ENCODE data around the gene ASTN1. TPM values are rescaled to one million over a fixed set of nuclear protein-coding genes. Genes with fewer than 3 reads are reported as not detected.

ASTN1 gene
- polyA plus RNA-seq, 1 of the 3 experiments (the other 2 are of a cell fraction): 0.13 TPM

DNA sequence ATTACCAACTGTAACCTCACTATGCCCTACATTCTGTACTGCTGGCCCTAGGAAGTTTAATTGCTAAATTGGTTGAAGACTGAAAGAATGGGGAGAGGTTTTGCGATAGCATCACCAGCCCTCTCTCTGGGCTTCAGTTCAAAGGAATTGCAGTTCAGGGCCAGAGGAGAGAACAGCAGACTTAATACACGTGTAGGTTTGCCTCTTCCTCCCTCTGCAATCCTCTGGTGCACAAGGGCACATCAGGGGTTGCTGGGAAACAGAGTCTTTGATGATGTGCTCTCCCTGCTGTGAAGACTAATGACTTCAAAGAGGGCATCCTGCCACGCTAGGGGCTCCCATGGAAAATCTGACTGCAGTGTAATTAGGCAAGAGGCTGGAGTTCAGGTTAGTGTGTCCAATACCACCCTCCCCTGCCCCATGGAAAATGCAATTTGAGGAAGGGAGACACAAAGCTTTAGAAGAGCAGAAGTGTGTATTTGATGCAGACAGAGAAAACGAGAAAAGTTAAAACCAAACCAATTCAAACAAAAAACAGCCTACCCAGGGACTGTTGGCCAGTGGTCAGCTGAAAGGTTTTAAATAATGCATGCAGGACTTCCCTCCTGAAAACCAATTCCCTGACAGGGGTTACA lies 167.9 kb downstream of the ASTN1 start (continued):
- TF ChIP-seq TEAD4 (IDR thresholded peaks at IDR 0.05; ENCODE audit: borderline replicate concordance, insufficient read depth) (no peak), MEF2A (IDR thresholded peaks at IDR 0.05; ENCODE audit: borderline replicate concordance, low read depth) (no peak), GABPA (IDR thresholded peaks at IDR 0.05; ENCODE audit: low read depth) (no peak), TCF12 (IDR thresholded peaks at IDR 0.05) (no peak)
- TF ChIP-seq, protein P1, sequence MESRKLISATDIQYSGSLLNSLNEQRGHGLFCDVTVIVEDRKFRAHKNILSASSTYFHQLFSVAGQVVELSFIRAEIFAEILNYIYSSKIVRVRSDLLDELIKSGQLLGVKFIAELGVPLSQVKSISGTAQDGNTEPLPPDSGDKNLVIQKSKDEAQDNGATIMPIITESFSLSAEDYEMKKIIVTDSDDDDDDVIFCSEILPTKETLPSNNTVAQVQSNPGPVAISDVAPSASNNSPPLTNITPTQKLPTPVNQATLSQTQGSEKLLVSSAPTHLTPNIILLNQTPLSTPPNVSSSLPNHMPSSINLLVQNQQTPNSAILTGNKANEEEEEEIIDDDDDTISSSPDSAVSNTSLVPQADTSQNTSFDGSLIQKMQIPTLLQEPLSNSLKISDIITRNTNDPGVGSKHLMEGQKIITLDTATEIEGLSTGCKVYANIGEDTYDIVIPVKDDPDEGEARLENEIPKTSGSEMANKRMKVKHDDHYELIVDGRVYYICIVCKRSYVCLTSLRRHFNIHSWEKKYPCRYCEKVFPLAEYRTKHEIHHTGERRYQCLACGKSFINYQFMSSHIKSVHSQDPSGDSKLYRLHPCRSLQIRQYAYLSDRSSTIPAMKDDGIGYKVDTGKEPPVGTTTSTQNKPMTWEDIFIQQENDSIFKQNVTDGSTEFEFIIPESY (IDR thresholded peaks at IDR 0.05; ENCODE audit: borderline replicate concordance, low read depth): no peak

DNA sequence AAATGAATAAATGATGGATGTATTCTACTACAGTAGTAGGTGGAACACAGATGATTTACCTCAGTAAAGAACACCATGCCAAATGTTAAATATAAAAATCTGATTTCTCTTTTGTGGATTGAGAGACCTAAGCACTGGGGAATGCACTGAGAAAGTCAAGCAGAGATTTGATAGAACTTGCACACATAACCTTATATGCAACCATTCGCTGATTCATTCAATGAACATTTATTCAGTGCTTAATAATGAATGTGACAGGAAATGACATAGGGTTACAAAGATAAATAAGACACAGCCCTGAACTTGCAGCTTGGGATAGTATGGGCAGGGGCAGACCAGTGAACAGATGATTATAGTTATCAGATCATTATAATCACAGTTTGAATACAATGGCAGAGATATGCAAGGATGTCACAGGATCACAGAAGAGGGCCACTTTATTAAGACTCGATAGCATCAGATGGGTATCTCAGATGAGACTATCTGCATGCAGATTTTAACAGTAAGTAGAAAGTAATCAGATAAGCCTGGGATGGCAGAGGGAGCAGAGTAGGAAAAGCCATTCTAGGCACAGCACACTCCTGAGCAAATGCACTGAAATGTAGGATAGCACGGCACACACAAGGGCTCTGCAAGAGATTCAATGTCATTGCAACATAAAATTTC lies 169.4 kb downstream of the ASTN1 start:
- H3K9me3 ChIP-seq: no peaks in the 10 kb centered on the region
- no peak overlapping the region for H3K4me3 ChIP-seq (ENCODE audit: low read depth in 2 of 2, low read length in 1 of 2)
- H2AFZ ChIP-seq (ENCODE audit: low read depth): no peak overlapping the region
- CTCF ChIA-PET: interaction anchor here (1.3 kb wide), 1 partner anchor 186 kb away, joined by 4 read pairs; no protein-coding TSS in a partner anchor
- no peaks in the 10 kb centered on the region for H3F3A ChIP-seq (replicated peaks; ENCODE audit: insufficient read depth)
- no peak overlapping the region for H3K9ac ChIP-seq
- H3K79me2 ChIP-seq (ENCODE audit: insufficient read depth): no peaks in the 10 kb centered on the region
- DNase-seq: no peak
- POLR2A ChIA-PET: no interaction called here
- peak overlapping the region in 1 of 2 experiments; percentile 97; a peak in 2 of 4 replicates for H3K27ac ChIP-seq (ENCODE audit: low read depth in 2 of 2, low read length in 1 of 2)
- H3K36me3 ChIP-seq (replicated peaks in 1 of 2; ENCODE audit: control insufficient read depth in 1 of 2, insufficient read depth in 2 of 2, low read length in 1 of 2): no peaks in the 10 kb centered on the region
- TF ChIP-seq EP300 (IDR thresholded peaks at IDR 0.05; ENCODE audit: borderline replicate concordance in 1 of 2, low read depth in 1 of 2, low read length in 1 of 2) (0 out of 4 replicates have a peak, but pooled peaks of 1 of the 2 experiments have one; percentile 27), RCOR1 (IDR thresholded peaks at IDR 0.05; ENCODE audit: low read length) (peak; percentile 70; the same call in 1 of the 2 replicates), CHD2 (IDR thresholded peaks at IDR 0.05; ENCODE audit: low read length, partially characterized antibody) (no peak), EZH2phosphoT487 (IDR thresholded peaks at IDR 0.05; ENCODE audit: borderline replicate concordance, low read depth) (no peak), FOSL2 (IDR thresholded peaks at IDR 0.05; ENCODE audit: borderline replicate concordance, low read depth) (no peak), ELF1 (IDR thresholded peaks at IDR 0.05) (no peak), GATA2 (CRISPR knock-in tag; IDR thresholded peaks at IDR 0.05) (peak; percentile 28; the same call in 1 of the 2 replicates)
- no peaks in the 10 kb centered on the region for H4K20me1 ChIP-seq (ENCODE audit: insufficient read depth)
- no peaks in the 10 kb centered on the region for H3K9me2 ChIP-seq
- H3K27me3 ChIP-seq (ENCODE audit: insufficient read depth): no peaks in the 10 kb centered on the region
- 27% methylated on average over 3 of the region's 3 CpGs for WGBS (ENCODE audit: low lambda C conversion rate)
- no peak overlapping the region for H3K4me2 ChIP-seq
- peaks cover 0 to 28% of the 10 kb centered on the region in 2 experiments; a peak in 2 of 4 replicates for H3K4me1 ChIP-seq (ENCODE audit: control insufficient read depth in 1 of 2, insufficient read depth in 2 of 2, low read depth in 1 of 2, low read length in 1 of 2)

DNA sequence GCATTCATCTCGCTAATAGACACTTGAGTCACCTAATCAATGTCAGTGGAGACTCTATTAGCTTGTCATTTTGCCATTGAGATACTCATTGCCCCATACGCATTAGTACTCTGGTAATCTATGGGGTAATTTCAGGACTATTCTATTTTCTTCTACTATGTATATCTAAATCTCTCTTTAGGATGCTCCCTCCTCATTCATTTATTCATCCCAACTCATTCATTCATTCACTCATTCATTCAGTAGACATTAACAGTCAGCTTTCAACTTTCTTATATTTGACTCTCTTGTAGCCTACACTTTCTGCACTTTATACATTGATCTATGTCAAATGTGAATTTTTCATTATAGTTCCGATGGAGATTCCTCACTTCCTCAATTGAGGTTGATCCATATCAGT lies 170.9 kb downstream of the ASTN1 start:
- no peaks in the 10 kb centered on the region for H4K20me1 ChIP-seq (ENCODE audit: insufficient read depth)
- 44% methylated on average over 3 of the region's 3 CpGs for WGBS (ENCODE audit: low lambda C conversion rate)
- no peaks in the 10 kb centered on the region for H3K9me3 ChIP-seq
- no peak for DNase-seq
- H3K4me2 ChIP-seq: no peak overlapping the region
- no peak overlapping the region for H3K4me3 ChIP-seq (ENCODE audit: low read depth in 2 of 2, low read length in 1 of 2)
- H3K4me1 ChIP-seq (ENCODE audit: control insufficient read depth in 1 of 2, insufficient read depth in 2 of 2, low read depth in 1 of 2, low read length in 1 of 2): peaks cover 0 to 30% of the 10 kb centered on the region in 2 experiments; a peak in 2 of 4 replicates
- no peaks in the 10 kb centered on the region for H3K9me2 ChIP-seq
- H3K36me3 ChIP-seq (replicated peaks in 1 of 2; ENCODE audit: control insufficient read depth in 1 of 2, insufficient read depth in 2 of 2, low read length in 1 of 2): no peaks in the 10 kb centered on the region
- H2AFZ ChIP-seq (ENCODE audit: low read depth): no peak overlapping the region
- POLR2A ChIA-PET: no interaction called here
- no peaks in the 10 kb centered on the region for H3K27me3 ChIP-seq (ENCODE audit: insufficient read depth)
- no peak overlapping the region for H3K9ac ChIP-seq
- no peaks in the 10 kb centered on the region for H3F3A ChIP-seq (replicated peaks; ENCODE audit: insufficient read depth)
- no peak overlapping the region for H3K27ac ChIP-seq (ENCODE audit: low read depth in 2 of 2, low read length in 1 of 2)
- CTCF ChIA-PET: interaction anchor here (0.8 to 1.3 kb wide), 2 partner anchors 41 to 188 kb away, joined by 3 to 4 read pairs; no protein-coding TSS in a partner anchor
- H3K79me2 ChIP-seq (ENCODE audit: insufficient read depth): no peaks in the 10 kb centered on the region
- TF ChIP-seq MEF2A (IDR thresholded peaks at IDR 0.05; ENCODE audit: borderline replicate concordance, low read depth): no peak
- no peak for TF ChIP-seq RFX5 (IDR thresholded peaks at IDR 0.05; ENCODE audit: low read length)
- no peak for TF ChIP-seq REST (IDR thresholded peaks at IDR 0.05; ENCODE audit: low read depth, low read length)
- no peak for TF ChIP-seq POLR2AphosphoS5 (IDR thresholded peaks at IDR 0.05; ENCODE audit: low read depth, low read length)
- no peak for TF ChIP-seq RAD21 (IDR thresholded peaks at IDR 0.05; ENCODE audit: low read length)
- TF ChIP-seq, protein P2, sequence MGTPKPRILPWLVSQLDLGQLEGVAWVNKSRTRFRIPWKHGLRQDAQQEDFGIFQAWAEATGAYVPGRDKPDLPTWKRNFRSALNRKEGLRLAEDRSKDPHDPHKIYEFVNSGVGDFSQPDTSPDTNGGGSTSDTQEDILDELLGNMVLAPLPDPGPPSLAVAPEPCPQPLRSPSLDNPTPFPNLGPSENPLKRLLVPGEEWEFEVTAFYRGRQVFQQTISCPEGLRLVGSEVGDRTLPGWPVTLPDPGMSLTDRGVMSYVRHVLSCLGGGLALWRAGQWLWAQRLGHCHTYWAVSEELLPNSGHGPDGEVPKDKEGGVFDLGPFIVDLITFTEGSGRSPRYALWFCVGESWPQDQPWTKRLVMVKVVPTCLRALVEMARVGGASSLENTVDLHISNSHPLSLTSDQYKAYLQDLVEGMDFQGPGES (IDR thresholded peaks at IDR 0.05; ENCODE audit: low read depth, low read length): no peak
- no peak for TF ChIP-seq GATA2 (CRISPR knock-in tag; IDR thresholded peaks at IDR 0.05)
